PFSK-1 (cell line): ENCODE measurements around the gene CP.

Source experiments
- FOXP2 ChIP-seq: optimal IDR thresholded peaks from 2 replicates; pipeline ENCODE3; 2011; ENCODE audit warnings: borderline replicate concordance, control low read depth, inconsistent platforms; ENCODE audit not compliant: insufficient read depth; ENCODE audit errors: extremely low read length, extremely low read depth
- POLR2AphosphoS5 ChIP-seq: IDR thresholded peaks from 2 replicates; pipeline ENCODE4 v1.6.1; 2012; ENCODE audit warnings: low read depth, mild to moderate bottlenecking, control low read depth, low read length, moderate library complexity
- REST ChIP-seq, 2 experiments: IDR thresholded peaks; 2 replicates each; pipeline versions ENCODE4 v1.6.1 to v1.8.0; 2011 to 2012; ENCODE audit warnings: low read depth in 2 of 2, low read length in 2 of 2, control low read depth in 1 of 2, inconsistent platforms in 1 of 2, mild to moderate bottlenecking in 1 of 2, moderate library complexity in 1 of 2; ENCODE audit not compliant: insufficient read depth in 1 of 2
- SIN3A ChIP-seq: IDR thresholded peaks from 2 replicates; pipeline ENCODE4 v1.6.1; 2012; ENCODE audit warnings: mild to moderate bottlenecking, low read length, moderate library complexity, borderline replicate concordance; ENCODE audit not compliant: insufficient read depth
- TAF1 ChIP-seq: IDR thresholded peaks from 2 replicates; pipeline ENCODE4 v1.6.1; 2012; ENCODE audit warnings: low read length, control low read depth, borderline replicate concordance; ENCODE audit not compliant: insufficient read depth

CP gene

GRCh38 chr3:149145356-149145755 is 76.3 kb downstream of the CP start:
- TF ChIP-seq REST (IDR thresholded peaks at IDR 0.05; ENCODE audit: insufficient read depth in 1 of 2, low read depth in 2 of 2, low read length in 2 of 2) (no peak), TAF1 (no peak), POLR2AphosphoS5 (no peak)

GRCh38 chr3:149142682-149143081 is 78.9 kb downstream of the CP start:
- TF ChIP-seq REST (IDR thresholded peaks at IDR 0.05; ENCODE audit: insufficient read depth in 1 of 2, low read depth in 2 of 2, low read length in 2 of 2) (no peak), SIN3A (no peak), FOXP2 (no peak), TAF1 (no peak), POLR2AphosphoS5 (no peak)

GRCh38 chr3:149134575-149134974 is 87.1 kb downstream of the CP start:
- TF ChIP-seq TAF1 (no peak), SIN3A (no peak), POLR2AphosphoS5 (no peak), FOXP2 (no peak), REST (IDR thresholded peaks at IDR 0.05; ENCODE audit: insufficient read depth in 1 of 2, low read depth in 2 of 2, low read length in 2 of 2) (no peak)

GRCh38 chr3:149131589-149131988 is 90.0 kb downstream of the CP start:
- no peak for TF ChIP-seq REST (IDR thresholded peaks at IDR 0.05; ENCODE audit: insufficient read depth in 1 of 2, low read depth in 2 of 2, low read length in 2 of 2)
- TF ChIP-seq SIN3A: no peak
- TF ChIP-seq POLR2AphosphoS5: no peak
- TF ChIP-seq FOXP2: no peak
- TF ChIP-seq TAF1: no peak

GRCh38 chr3:149129326-149130205 is 92.1 kb downstream of the CP start, which contains the start of gene HPS3:
Gene HPS3, plus strand, starts transcription at chr3:149129638. Its CDS starts 86 bp downstream, at chr3:149129724.
- TF ChIP-seq SIN3A (peak; percentile 76; the same call in 1 of the 2 replicates), TAF1 (no peak), POLR2AphosphoS5 (peak; percentile 71), REST (IDR thresholded peaks at IDR 0.05; ENCODE audit: insufficient read depth in 1 of 2, low read depth in 2 of 2, low read length in 2 of 2) (0 out of 4 replicates have a peak, but pooled peaks of 1 of the 2 experiments have one; percentile 5), FOXP2 (peak; percentile 89)
